HepG2 (cell line): ENCODE measurements around the gene RHCE. TPM values are rescaled to one million over a fixed set of nuclear protein-coding genes. Genes with fewer than 3 reads are reported as not detected.

Source experiments
- ATAC-seq: fragments of 200-7000 bp; cut with Tn5 transposase; 3 replicates; pipeline ENCODE4 v1.9.1; 2020; ENCODE audit warnings: mild to moderate bottlenecking, moderate library complexity
- BruUV-seq: library from RNA; stranded (reverse); fragments of 400-500 nt; replicated peaks from 2 replicates; lab custom pipeline; 2021; lab: Mats Ljungman, UMichigan
- CTCF ChIA-PET: fragments of 300-600 bp; formaldehyde crosslinking; extraction: SDS; loops from one replicate; lab custom pipeline; 2021; ENCODE audit warnings: low total read pairs, inconsistent platforms, low intra/inter-chr PET ratio; lab: Yijun Ruan, JAX
- POLR2A ChIA-PET: fragments of 350-600 bp; sonication (Branson Sonifier 250); formaldehyde crosslinking; loops from one replicate; lab custom pipeline; 2020; ENCODE audit warnings: antibody characterized with exemption, inconsistent platforms; lab: Yijun Ruan, JAX
- DNase-seq: peaks from one replicate; pipeline ENCODE4 v3.0.0-alpha.2; 2015; ENCODE audit warnings: low spot score
- FAIRE-seq: peaks from 3 replicates; lab custom pipeline; 2011; peaks lifted over from hg19 to GRCh38; lab: Jason Lieb, UNC
- H2AFZ ChIP-seq: one replicate; pipeline ENCODE4 v1.6.1; 2011; ENCODE audit warnings: low read length, inconsistent platforms
- H3K27ac ChIP-seq: fragments of 300-600 bp; 3 replicates; pipeline ENCODE4 v1.8.0; 2011; ENCODE audit warnings: mixed run types, mild to moderate bottlenecking, mixed read lengths, low read length, inconsistent platforms; ENCODE audit not compliant: insufficient read depth; ENCODE audit errors: extremely low read length
- H3K27me3 ChIP-seq, 2 experiments: fragments of 200-600 bp in 1 of 2; 2 replicates in 1 of 2; 3 replicates in 1 of 2; pipeline versions ENCODE4 v1.6.0 to v1.8.0; 2011; ENCODE audit warnings: low read length in 2 of 2, mild to moderate bottlenecking in 2 of 2, moderate library complexity in 2 of 2, inconsistent platforms in 1 of 2; ENCODE audit not compliant: insufficient read depth in 2 of 2, control insufficient read depth in 1 of 2
- H3K36me3 ChIP-seq, 2 experiments: fragments of 200-600 bp in 1 of 2; replicated peaks in 1 of 2; 2 replicates in 1 of 2; 3 replicates in 1 of 2; pipeline versions ENCODE4 v1.5.1 to v1.8.0; 2011; ENCODE audit warnings: low read length in 2 of 2, inconsistent platforms in 1 of 2; ENCODE audit not compliant: insufficient read depth in 2 of 2, control insufficient read depth in 1 of 2
- H3K4me1 ChIP-seq: 2 replicates; pipeline ENCODE4 v1.5.1; 2012; ENCODE audit warnings: low read length, inconsistent platforms; ENCODE audit not compliant: insufficient read depth
- H3K4me2 ChIP-seq: 2 replicates; pipeline ENCODE4 v1.6.0; 2011; ENCODE audit warnings: low read depth, low read length, inconsistent platforms
- H3K4me3 ChIP-seq, 3 experiments: fragments of 200-600 bp in 1 of 3; sonication (generic), shearing (Covaris generic) in 1 of 3; replicated peaks in 1 of 3; 2 replicates each; pipeline ENCODE4 v1.5.1; 2011 to 2016; ENCODE audit warnings: low read length in 3 of 3, inconsistent platforms in 2 of 3, low read depth in 2 of 3, mild to moderate bottlenecking in 2 of 3, control low read depth in 1 of 3, mixed read lengths in 1 of 3; ENCODE audit not compliant: insufficient read depth in 1 of 3
- H3K79me2 ChIP-seq: one replicate; pipeline ENCODE4 v1.6.1; 2011; ENCODE audit warnings: low read length, inconsistent platforms; ENCODE audit not compliant: insufficient read depth
- H3K9ac ChIP-seq: 2 replicates; pipeline ENCODE4 v1.6.0; 2011; ENCODE audit warnings: mild to moderate bottlenecking, low read depth, low read length, inconsistent platforms; ENCODE audit not compliant: insufficient read depth
- H3K9me3 ChIP-seq: 2 replicates; pipeline ENCODE4 v1.5.1; 2012; ENCODE audit warnings: mild to moderate bottlenecking, low read length
- H4K20me1 ChIP-seq: 2 replicates; pipeline ENCODE4 v1.6.0; 2011; ENCODE audit warnings: inconsistent platforms, mild to moderate bottlenecking, low read length, moderate library complexity; ENCODE audit not compliant: insufficient read depth
- HDAC2 ChIP-seq: sonication (generic); formaldehyde crosslinking; IDR thresholded peaks from 2 replicates; pipeline ENCODE4 v1.4.0; 2020; ENCODE audit warnings: missing genetic modification reagents
- IRF2 ChIP-seq: IDR thresholded peaks from 2 replicates; pipeline ENCODE4 v1.6.1; 2018; ENCODE audit warnings: missing genetic modification reagents, missing compliant biosample characterization
- KDM6A ChIP-seq: IDR thresholded peaks from 2 replicates; pipeline ENCODE4 v1.6.1; 2016; ENCODE audit warnings: low read depth
- ONECUT2 ChIP-seq: sonication (generic); formaldehyde crosslinking; IDR thresholded peaks from 2 replicates; pipeline ENCODE4 v1.4.0; 2020; ENCODE audit warnings: missing genetic modification reagents
- RAD51 ChIP-seq: fragments of 450-650 bp; IDR thresholded peaks from 2 replicates; pipeline ENCODE4 v1.6.1; 2016; ENCODE audit warnings: borderline replicate concordance
- RFXANK ChIP-seq: IDR thresholded peaks from 2 replicates; pipeline ENCODE4 v1.6.1; 2016
- TBX2 ChIP-seq: sonication (generic); formaldehyde crosslinking; IDR thresholded peaks from 2 replicates; pipeline ENCODE4 v1.5.0; 2020; ENCODE audit warnings: missing genetic modification reagents, mild to moderate bottlenecking, borderline replicate concordance
- TOE1 ChIP-seq: sonication (generic); formaldehyde crosslinking; IDR thresholded peaks from 2 replicates; pipeline ENCODE4 v1.4.0; 2020; ENCODE audit warnings: mild to moderate bottlenecking, missing genetic modification reagents
- TRIM24 ChIP-seq: sonication (generic); formaldehyde crosslinking; IDR thresholded peaks from 2 replicates; pipeline ENCODE4 v1.8.0; 2022; ENCODE audit warnings: mild to moderate bottlenecking, missing genetic modification reagents
- ZNF234 ChIP-seq: sonication (generic); formaldehyde crosslinking; conservative IDR thresholded peaks from 2 replicates; pipeline ENCODE4 v1.5.1; 2020; ENCODE audit warnings: mild to moderate bottlenecking, missing genetic modification reagents
- ZNF33B ChIP-seq: sonication (generic); formaldehyde crosslinking; IDR thresholded peaks from 2 replicates; pipeline ENCODE4 v1.5.1; 2020; ENCODE audit warnings: mild to moderate bottlenecking, missing genetic modification reagents
- ZNF549 ChIP-seq: sonication (generic); formaldehyde crosslinking; IDR thresholded peaks from 2 replicates; pipeline ENCODE4 v1.5.0; 2020; ENCODE audit warnings: missing genetic modification reagents
- WGBS: methylation state at CpG from one replicate; pipeline ENCODE4 v1.1.6; 2017; ENCODE audit warnings: low lambda C conversion rate; 5-methylcytosine and 5-hydroxymethylcytosine counted together
- in situ Hi-C: cut with HindIII; loops from 2 replicates; pipeline ENCODE4 v1.10.0; 2017; ENCODE audit warnings: low pct_unique_long_range_greater_than_20kb; ENCODE audit not compliant: extremely low pct_ligation_motif_present
- intact Hi-C: fragments of 100-400 bp; cut with micrococcal nuclease; formaldehyde crosslinking; loops from one replicate; pipeline ENCODE4 v1.10.0; 2022; ENCODE audit not compliant: unreplicated experiment
- polyA plus RNA-seq, 8 experiments: library from polyadenylated mRNA; depleted of rRNA in 3 of 8; stranded (reverse) in 7 of 8; unstranded in 1 of 8; fragments of >200 nt; fragmentation: Illumina TruSeq in 4 of 8; extraction: Trizol in 4 of 8; gene quantifications; 2 replicates each; pipeline versions ENCODE4 v1.2.1 to v1.2.3, GENCODE V29; 2011 to 2016; ENCODE audit warnings: low read depth in 4 of 8, missing spikeins in 1 of 8, mixed read lengths in 1 of 8; ENCODE audit not compliant: insufficient read depth in 1 of 8
- total RNA-seq, 5 experiments: library from RNA; depleted of rRNA; stranded (reverse); fragments of >200 nt; fragmentation: Illumina TruSeq; extraction: Trizol; gene quantifications; 2 replicates each; pipeline ENCODE4 v1.2.3, GENCODE V29; 2016; ENCODE audit warnings: low read depth in 1 of 5
- TF ChIP-seq, protein P1 (sequence below): sonication (generic); formaldehyde crosslinking; IDR thresholded peaks from 2 replicates; pipeline ENCODE4 v1.4.0; 2020; ENCODE audit warnings: missing genetic modification reagents
- TF ChIP-seq, protein P2 (sequence below): sonication (generic); formaldehyde crosslinking; IDR thresholded peaks from 2 replicates; pipeline ENCODE4 v1.4.0; 2020; ENCODE audit warnings: missing genetic modification reagents
- TF ChIP-seq, protein P3 (sequence below): sonication (generic); formaldehyde crosslinking; conservative IDR thresholded peaks from 2 replicates; pipeline ENCODE4 v1.8.0; 2022; ENCODE audit warnings: mild to moderate bottlenecking, moderate library complexity, missing genetic modification reagents
- TF ChIP-seq, protein P4 (sequence below): IDR thresholded peaks from 2 replicates; pipeline ENCODE4 v1.6.1; 2012; ENCODE audit warnings: inconsistent platforms
- TF ChIP-seq, protein P5 (sequence below): sonication (generic); formaldehyde crosslinking; IDR thresholded peaks from 2 replicates; pipeline ENCODE4 v1.5.1; 2020; ENCODE audit warnings: missing genetic modification reagents, mild to moderate bottlenecking, borderline replicate concordance
- TF ChIP-seq, protein P6 (sequence below): sonication (generic); formaldehyde crosslinking; IDR thresholded peaks from 2 replicates; pipeline ENCODE4 v1.5.1; 2020; ENCODE audit warnings: mild to moderate bottlenecking, missing genetic modification reagents, moderate library complexity
- TF ChIP-seq, protein P7 (sequence below): sonication (generic); formaldehyde crosslinking; IDR thresholded peaks from 2 replicates; pipeline ENCODE4 v1.5.0; 2020; ENCODE audit warnings: missing genetic modification reagents

Gene RHCE
- total and polyA plus RNA-seq, 2 of the 13 experiments (the other 11 are each of a cell fraction or from before 2014, with no cell fraction given), result 0.30 TPM; not detected in 1

DNA sequence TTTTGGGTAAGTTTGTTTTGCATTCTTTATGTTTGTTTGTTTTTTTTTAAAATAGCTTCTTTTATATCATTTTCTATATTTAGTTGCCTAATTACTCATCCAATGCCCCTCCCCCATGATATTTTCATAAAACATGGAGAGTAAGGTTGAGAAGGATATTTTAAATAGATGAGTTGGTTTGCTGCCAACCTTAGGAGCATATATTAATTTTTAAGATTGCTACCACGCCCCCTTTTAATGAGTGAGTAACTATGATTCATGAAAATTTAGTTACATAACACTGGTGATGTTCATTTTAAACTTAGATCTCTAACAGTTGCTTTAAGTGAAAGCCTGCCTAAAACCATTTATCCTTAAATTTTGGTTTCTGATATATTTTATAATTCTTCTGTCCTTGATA, 63.8 kb downstream of the RHCE start:
- Histone ChIP-seq H3K4me2 (no peak overlapping the region), H3K4me3 (no peak overlapping the region), H3K9me3 (no peaks in the 10 kb centered on the region), H4K20me1 (no peaks in the 10 kb centered on the region), H3K27me3 (no peaks in the 10 kb centered on the region), H3K27ac (no peak overlapping the region), H3K79me2 (no peaks in the 10 kb centered on the region), H2AFZ (no peak overlapping the region)
- in situ Hi-C loops, result no loop called here
- CTCF ChIA-PET, result no interaction called here
- POLR2A ChIA-PET, result no interaction called here
- no peak for DNase-seq
- ATAC-seq, result no peak
- BruUV-seq, result no TSS peak
- TF ChIP-seq ZNF33B (no peak), ONECUT2 (no peak), KDM6A (CRISPR knock-in tag) (no peak), RAD51 (no peak), RFXANK (CRISPR knock-in tag) (no peak), ZNF234 (no peak), TBX2 (no peak), TRIM24 (no peak), IRF2 (CRISPR knock-in tag) (no peak), ZNF549 (no peak), HDAC2 (CRISPR knock-in tag) (no peak), TOE1 (no peak)
- TF ChIP-seq, protein P1, sequence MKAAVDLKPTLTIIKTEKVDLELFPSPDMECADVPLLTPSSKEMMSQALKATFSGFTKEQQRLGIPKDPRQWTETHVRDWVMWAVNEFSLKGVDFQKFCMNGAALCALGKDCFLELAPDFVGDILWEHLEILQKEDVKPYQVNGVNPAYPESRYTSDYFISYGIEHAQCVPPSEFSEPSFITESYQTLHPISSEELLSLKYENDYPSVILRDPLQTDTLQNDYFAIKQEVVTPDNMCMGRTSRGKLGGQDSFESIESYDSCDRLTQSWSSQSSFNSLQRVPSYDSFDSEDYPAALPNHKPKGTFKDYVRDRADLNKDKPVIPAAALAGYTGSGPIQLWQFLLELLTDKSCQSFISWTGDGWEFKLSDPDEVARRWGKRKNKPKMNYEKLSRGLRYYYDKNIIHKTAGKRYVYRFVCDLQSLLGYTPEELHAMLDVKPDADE, result no peak
- TF ChIP-seq, protein P2, sequence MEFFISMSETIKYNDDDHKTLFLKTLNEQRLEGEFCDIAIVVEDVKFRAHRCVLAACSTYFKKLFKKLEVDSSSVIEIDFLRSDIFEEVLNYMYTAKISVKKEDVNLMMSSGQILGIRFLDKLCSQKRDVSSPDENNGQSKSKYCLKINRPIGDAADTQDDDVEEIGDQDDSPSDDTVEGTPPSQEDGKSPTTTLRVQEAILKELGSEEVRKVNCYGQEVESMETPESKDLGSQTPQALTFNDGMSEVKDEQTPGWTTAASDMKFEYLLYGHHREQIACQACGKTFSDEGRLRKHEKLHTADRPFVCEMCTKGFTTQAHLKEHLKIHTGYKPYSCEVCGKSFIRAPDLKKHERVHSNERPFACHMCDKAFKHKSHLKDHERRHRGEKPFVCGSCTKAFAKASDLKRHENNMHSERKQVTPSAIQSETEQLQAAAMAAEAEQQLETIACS (CRISPR knock-in tag), result no peak
- TF ChIP-seq, protein P3, sequence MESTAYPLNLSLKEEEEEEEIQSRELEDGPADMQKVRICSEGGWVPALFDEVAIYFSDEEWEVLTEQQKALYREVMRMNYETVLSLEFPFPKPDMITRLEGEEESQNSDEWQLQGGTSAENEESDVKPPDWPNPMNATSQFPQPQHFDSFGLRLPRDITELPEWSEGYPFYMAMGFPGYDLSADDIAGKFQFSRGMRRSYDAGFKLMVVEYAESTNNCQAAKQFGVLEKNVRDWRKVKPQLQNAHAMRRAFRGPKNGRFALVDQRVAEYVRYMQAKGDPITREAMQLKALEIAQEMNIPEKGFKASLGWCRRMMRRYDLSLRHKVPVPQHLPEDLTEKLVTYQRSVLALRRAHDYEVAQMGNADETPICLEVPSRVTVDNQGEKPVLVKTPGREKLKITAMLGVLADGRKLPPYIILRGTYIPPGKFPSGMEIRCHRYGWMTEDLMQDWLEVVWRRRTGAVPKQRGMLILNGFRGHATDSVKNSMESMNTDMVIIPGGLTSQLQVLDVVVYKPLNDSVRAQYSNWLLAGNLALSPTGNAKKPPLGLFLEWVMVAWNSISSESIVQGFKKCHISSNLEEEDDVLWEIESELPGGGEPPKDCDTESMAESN (CRISPR knock-in tag), result no peak
- TF ChIP-seq, protein P4, sequence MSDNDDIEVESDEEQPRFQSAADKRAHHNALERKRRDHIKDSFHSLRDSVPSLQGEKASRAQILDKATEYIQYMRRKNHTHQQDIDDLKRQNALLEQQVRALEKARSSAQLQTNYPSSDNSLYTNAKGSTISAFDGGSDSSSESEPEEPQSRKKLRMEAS, result no peak
- TF ChIP-seq, protein P5, sequence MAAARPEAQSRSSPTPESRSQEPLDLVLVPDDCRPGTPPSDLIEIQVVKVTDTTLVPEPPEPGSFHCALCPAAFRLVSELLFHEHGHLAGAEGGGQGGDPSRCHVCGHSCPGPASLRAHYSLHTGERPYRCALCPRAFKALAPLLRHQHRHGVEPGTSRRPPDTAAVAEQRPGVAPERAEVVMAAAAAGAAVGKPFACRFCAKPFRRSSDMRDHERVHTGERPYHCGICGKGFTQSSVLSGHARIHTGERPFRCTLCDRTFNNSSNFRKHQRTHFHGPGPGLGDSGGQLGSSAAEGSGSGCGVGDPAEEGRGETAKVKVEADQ (CRISPR knock-in tag), result no peak
- TF ChIP-seq, protein P6, sequence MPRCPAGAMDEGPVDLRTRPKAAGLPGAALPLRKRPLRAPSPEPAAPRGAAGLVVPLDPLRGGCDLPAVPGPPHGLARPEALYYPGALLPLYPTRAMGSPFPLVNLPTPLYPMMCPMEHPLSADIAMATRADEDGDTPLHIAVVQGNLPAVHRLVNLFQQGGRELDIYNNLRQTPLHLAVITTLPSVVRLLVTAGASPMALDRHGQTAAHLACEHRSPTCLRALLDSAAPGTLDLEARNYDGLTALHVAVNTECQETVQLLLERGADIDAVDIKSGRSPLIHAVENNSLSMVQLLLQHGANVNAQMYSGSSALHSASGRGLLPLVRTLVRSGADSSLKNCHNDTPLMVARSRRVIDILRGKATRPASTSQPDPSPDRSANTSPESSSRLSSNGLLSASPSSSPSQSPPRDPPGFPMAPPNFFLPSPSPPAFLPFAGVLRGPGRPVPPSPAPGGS (CRISPR knock-in tag), result no peak
- TF ChIP-seq, protein P7, sequence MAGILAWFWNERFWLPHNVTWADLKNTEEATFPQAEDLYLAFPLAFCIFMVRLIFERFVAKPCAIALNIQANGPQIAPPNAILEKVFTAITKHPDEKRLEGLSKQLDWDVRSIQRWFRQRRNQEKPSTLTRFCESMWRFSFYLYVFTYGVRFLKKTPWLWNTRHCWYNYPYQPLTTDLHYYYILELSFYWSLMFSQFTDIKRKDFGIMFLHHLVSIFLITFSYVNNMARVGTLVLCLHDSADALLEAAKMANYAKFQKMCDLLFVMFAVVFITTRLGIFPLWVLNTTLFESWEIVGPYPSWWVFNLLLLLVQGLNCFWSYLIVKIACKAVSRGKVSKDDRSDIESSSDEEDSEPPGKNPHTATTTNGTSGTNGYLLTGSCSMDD (CRISPR knock-in tag), result no peak
- TF ChIP-seq, all 625 proteins: peak for 0
- 96% methylated on average over 1 of the region's 1 CpG for WGBS
- no peak for FAIRE-seq
- peaks cover 18 to 51% of the 10 kb centered on the region in 2 experiments; a peak in 4 of 5 replicates for H3K36me3 ChIP-seq
- intact Hi-C loops, result no loop called here
- H3K4me1 ChIP-seq, result no peaks in the 10 kb centered on the region
- no peak overlapping the region for H3K9ac ChIP-seq
